Skeletal muscle tissue (tissue), 4 donors: ENCODE results near the gene SPTA1. TPM values are rescaled to one million over a fixed set of nuclear protein-coding genes. Genes with fewer than 3 reads are reported as not detected.

Experiments used
- H3K27ac ChIP-seq: one replicate; pipeline ENCODE4 v1.7.0; 2013; ENCODE audit warnings: mild to moderate bottlenecking, low read depth, low read length, inconsistent platforms
- H3K27me3 ChIP-seq, 3 donors: one replicate each; pipeline ENCODE4 v1.7.0; 2013; ENCODE audit warnings: low read length in 3 of 3; ENCODE audit not compliant: control insufficient read depth in 3 of 3, insufficient read depth in 3 of 3
- H3K36me3 ChIP-seq, 3 donors: one replicate each; pipeline ENCODE4 v1.7.0; 2013; ENCODE audit warnings: low read length in 3 of 3; ENCODE audit not compliant: control insufficient read depth in 3 of 3, insufficient read depth in 3 of 3
- H3K4me1 ChIP-seq, 3 donors: one replicate each; pipeline ENCODE4 v1.7.0; 2013; ENCODE audit warnings: low read length in 3 of 3, mild to moderate bottlenecking in 3 of 3; ENCODE audit not compliant: control insufficient read depth in 3 of 3, insufficient read depth in 3 of 3
- H3K4me3 ChIP-seq, 3 donors: one replicate each; pipeline ENCODE4 v1.7.0; 2013; ENCODE audit warnings: low read length in 3 of 3
- H3K9ac ChIP-seq, 3 donors: one replicate each; pipeline ENCODE4 v1.7.0; 2013; ENCODE audit warnings: low read length in 3 of 3, mild to moderate bottlenecking in 3 of 3, moderate library complexity in 2 of 3, low read depth in 1 of 3
- H3K9me3 ChIP-seq, 3 donors: one replicate each; pipeline ENCODE4 v1.7.0; 2013; ENCODE audit warnings: low read length in 3 of 3; ENCODE audit not compliant: control insufficient read depth in 3 of 3
- total RNA-seq: library from RNA; depleted of rRNA; stranded (reverse); fragments of >200 nt; gene quantifications from one replicate; pipeline ENCODE4 v1.2.3, GENCODE V29; 2014
- donor health status: Osteomylitis.

The SPTA1 gene
- total RNA-seq, 1 donor from 2014 or later, result 4.7 TPM

GRCh38 chr1:158652721-158653334 lies 33.7 kb downstream of the SPTA1 start:
- no peaks in the 10 kb centered on the region for H3K9me3 ChIP-seq
- no peaks in the 10 kb centered on the region for H3K27me3 ChIP-seq
- H3K27ac ChIP-seq, result no peak overlapping the region
- no peak overlapping the region for H3K9ac ChIP-seq
- H3K36me3 ChIP-seq, result no peaks in the 10 kb centered on the region
- H3K4me1 ChIP-seq, result no peaks in the 10 kb centered on the region
- H3K4me3 ChIP-seq, result no peak overlapping the region

GRCh38 chr1:158649052-158649451 lies 37.5 kb downstream of the SPTA1 start:
- H3K36me3 ChIP-seq, result no peaks in the 10 kb centered on the region
- H3K9me3 ChIP-seq, result no peaks in the 10 kb centered on the region
- no peak overlapping the region for H3K27ac ChIP-seq
- no peaks in the 10 kb centered on the region for H3K4me1 ChIP-seq
- no peaks in the 10 kb centered on the region for H3K27me3 ChIP-seq
- H3K9ac ChIP-seq, result no peak overlapping the region
- H3K4me3 ChIP-seq, result no peak overlapping the region

- no peaks in the 10 kb centered on the region for H3K36me3 ChIP-seq
- H3K4me1 ChIP-seq, result no peaks in the 10 kb centered on the region
- H3K27ac ChIP-seq, result no peak overlapping the region
- no peaks in the 10 kb centered on the region for H3K27me3 ChIP-seq
- no peak overlapping the region for H3K9ac ChIP-seq
- H3K4me3 ChIP-seq, result no peak overlapping the region
- no peaks in the 10 kb centered on the region for H3K9me3 ChIP-seq
Measured at GRCh38 chr1:158646465-158646864, 40.0 kb downstream of the SPTA1 start.

- no peak overlapping the region for H3K4me3 ChIP-seq
- no peak overlapping the region for H3K27ac ChIP-seq
- H3K27me3 ChIP-seq, result no peaks in the 10 kb centered on the region
- no peak overlapping the region for H3K9ac ChIP-seq
- H3K36me3 ChIP-seq, result no peaks in the 10 kb centered on the region
- H3K9me3 ChIP-seq, result no peaks in the 10 kb centered on the region
- no peaks in the 10 kb centered on the region for H3K4me1 ChIP-seq
Measured at GRCh38 chr1:158644449-158644848, 42.1 kb downstream of the SPTA1 start.

GRCh38 chr1:158638904-158639303 lies 47.6 kb downstream of the SPTA1 start:
- H3K27me3 ChIP-seq, result no peaks in the 10 kb centered on the region
- no peaks in the 10 kb centered on the region for H3K36me3 ChIP-seq
- H3K9ac ChIP-seq, result no peak overlapping the region
- H3K9me3 ChIP-seq, result no peaks in the 10 kb centered on the region
- H3K4me3 ChIP-seq, result no peak overlapping the region
- H3K4me1 ChIP-seq, result no peaks in the 10 kb centered on the region
- no peak overlapping the region for H3K27ac ChIP-seq

GRCh38 chr1:158638146-158638545 lies 48.4 kb downstream of the SPTA1 start:
- H3K9me3 ChIP-seq, result no peaks in the 10 kb centered on the region
- H3K27me3 ChIP-seq, result no peaks in the 10 kb centered on the region
- H3K9ac ChIP-seq, result no peak overlapping the region
- no peaks in the 10 kb centered on the region for H3K36me3 ChIP-seq
- no peaks in the 10 kb centered on the region for H3K4me1 ChIP-seq
- no peak overlapping the region for H3K27ac ChIP-seq
- no peak overlapping the region for H3K4me3 ChIP-seq

- Histone ChIP-seq H3K27me3 (no peaks in the 10 kb centered on the region), H3K9me3 (peaks cover 0 to 1% (median 0%) of the 10 kb centered on the region in 3 donors), H3K36me3 (no peaks in the 10 kb centered on the region), H3K4me3 (no peak overlapping the region), H3K4me1 (no peaks in the 10 kb centered on the region), H3K27ac (no peak overlapping the region), H3K9ac (no peak overlapping the region)
Measured at GRCh38 chr1:158613764-158614163, 72.8 kb downstream of the SPTA1 start.

GRCh38 chr1:158611916-158612315 lies 74.6 kb downstream of the SPTA1 start:
- Histone ChIP-seq H3K36me3 (no peaks in the 10 kb centered on the region), H3K9ac (no peak overlapping the region), H3K4me1 (no peaks in the 10 kb centered on the region), H3K27ac (no peak overlapping the region), H3K27me3 (no peaks in the 10 kb centered on the region), H3K4me3 (no peak overlapping the region), H3K9me3 (no peaks in the 10 kb centered on the region)

- H3K27me3 ChIP-seq, result no peaks in the 10 kb centered on the region
- H3K9ac ChIP-seq, result no peak overlapping the region
- no peak overlapping the region for H3K4me3 ChIP-seq
- no peaks in the 10 kb centered on the region for H3K4me1 ChIP-seq
- no peak overlapping the region for H3K27ac ChIP-seq
- no peaks in the 10 kb centered on the region for H3K9me3 ChIP-seq
- H3K36me3 ChIP-seq, result no peaks in the 10 kb centered on the region
Measured at GRCh38 chr1:158607296-158607695, 79.2 kb downstream of the SPTA1 start.

- no peaks in the 10 kb centered on the region for H3K36me3 ChIP-seq
- no peaks in the 10 kb centered on the region for H3K4me1 ChIP-seq
- no peaks in the 10 kb centered on the region for H3K27me3 ChIP-seq
- H3K9ac ChIP-seq, result no peak within 1 kb of the TSS
- no peak within 1 kb of the TSS for H3K27ac ChIP-seq
- no peak within 1 kb of the TSS for H3K4me3 ChIP-seq
- H3K9me3 ChIP-seq, result no peaks in the 10 kb centered on the region
Measured at GRCh38 chr1:158604968-158605367, 81.5 kb downstream of the SPTA1 start, which contains the start of gene OR10Z1. TSS of gene OR10Z1 (plus strand) at chr1:158605268. CDS start at chr1:158606439, 1,171 bp downstream.
